ENCODE measurements around the gene POU3F1.
A peak's percentile ranks its signal among the peaks of the same experiment; 100 is the strongest.

Gene POU3F1

GRCh38 chr1:38000529-38001455, 45.8 kb downstream of the POU3F1 start:
- Histone ChIP-seq H3K36me3 (ENCODE audit: control insufficient read depth in 2 of 2, insufficient read depth in 1 of 2, low read length in 2 of 2) (peaks cover 0 to 34% of the 10 kb centered on the region in 2 experiments; a peak in 1 of 3 replicates), H3K27ac (ENCODE audit: extremely low read depth, low read depth, low read length) (peak overlapping the region; percentile 40; the same call in 1 of the 2 replicates), H3K9me3 (ENCODE audit: control insufficient read depth, insufficient read depth, low read depth, low read length) (no peaks in the 10 kb centered on the region), H3K4me1 (ENCODE audit: control insufficient read depth, insufficient read depth, low read length) (peaks cover 21% of the 10 kb centered on the region), H3K4me3 (ENCODE audit: low read depth, low read length) (no peak overlapping the region)
- TF ChIP-seq ZNF2 (tag by site-specific recombination; IDR thresholded peaks at IDR 0.05) (no peak), ZIC2 (tag by site-specific recombination; IDR thresholded peaks at IDR 0.05) (peak; percentile 41; the same call in 1 of the 2 replicates), ZNF600 (tag by site-specific recombination; IDR thresholded peaks at IDR 0.05) (0 out of 2 replicates have a peak, but pooled peaks have one; percentile 16), PRDM1 (tag by site-specific recombination; IDR thresholded peaks at IDR 0.05) (peak; percentile 71), KLF7 (tag by site-specific recombination; IDR thresholded peaks at IDR 0.05; ENCODE audit: borderline replicate concordance) (no peak), ZBTB6 (tag by site-specific recombination; IDR thresholded peaks at IDR 0.05) (no peak), IKZF3 (tag by site-specific recombination; IDR thresholded peaks at IDR 0.05) (no peak), PRDM10 (tag by site-specific recombination; IDR thresholded peaks at IDR 0.05) (peak; percentile 73), TRIM28 (IDR thresholded peaks at IDR 0.05; ENCODE audit: borderline replicate concordance, low read length) (no peak), ZNF664 (tag by site-specific recombination; IDR thresholded peaks at IDR 0.05) (no peak), HIC1 (tag by site-specific recombination; IDR thresholded peaks at IDR 0.05) (0 out of 2 replicates have a peak, but pooled peaks have one; percentile 34), GLIS1 (tag by site-specific recombination; IDR thresholded peaks at IDR 0.05) (peak; percentile 92), ATF2 (tag by site-specific recombination; IDR thresholded peaks at IDR 0.05; ENCODE audit: low read depth) (peak; percentile 66), ZNF155 (tag by site-specific recombination; IDR thresholded peaks at IDR 0.05) (no peak)
- ChIA-PET CTCF (interaction anchor here (0.6 to 2.2 kb wide), 6 partner anchors 8 to 1920 kb away, joined by 3 to 21 read pairs (median 5); partner anchors contain the start of gene SF3A3), POLR2A (interaction anchor here (0.5 to 6.3 kb wide), 5 partner anchors 9 to 996 kb away, joined by 3 to 44 read pairs (median 3); partner anchors contain the start of genes MTF1, SF3A3 and UTP11)

GRCh38 chr1:38000233-38000528, 46.4 kb downstream of the POU3F1 start:
- POLR2A ChIA-PET: interaction anchor here (0.5 to 6.3 kb wide), 5 partner anchors 9 to 996 kb away, joined by 3 to 44 read pairs (median 3); partner anchors contain the start of genes MTF1, SF3A3 and UTP11
- Histone ChIP-seq H3K9me3 (ENCODE audit: control insufficient read depth, insufficient read depth, low read depth, low read length) (no peaks in the 10 kb centered on the region), H3K36me3 (ENCODE audit: control insufficient read depth in 2 of 2, insufficient read depth in 1 of 2, low read length in 2 of 2) (peaks cover 0 to 38% of the 10 kb centered on the region in 2 experiments; a peak in 1 of 3 replicates), H3K4me3 (ENCODE audit: low read depth, low read length) (no peak overlapping the region; the same call in 1 of the 2 replicates), H3K27ac (ENCODE audit: extremely low read depth, low read depth, low read length) (peak overlapping the region; percentile 40), H3K4me1 (ENCODE audit: control insufficient read depth, insufficient read depth, low read length) (peaks cover 21% of the 10 kb centered on the region)
- TF ChIP-seq ZIC2 (tag by site-specific recombination; IDR thresholded peaks at IDR 0.05) (peak; percentile 37; the same call in 1 of the 2 replicates), ZNF449 (tag by site-specific recombination; IDR thresholded peaks at IDR 0.05) (no peak), ZSCAN23 (tag by site-specific recombination; IDR thresholded peaks at IDR 0.05) (no peak), WT1 (tag by site-specific recombination; IDR thresholded peaks at IDR 0.05) (no peak), GLIS1 (tag by site-specific recombination; IDR thresholded peaks at IDR 0.05) (peak; percentile 72), ZNF366 (tag by site-specific recombination; conservative IDR thresholded peaks at IDR 0.05) (0 out of 2 replicates have a peak, but pooled peaks have one; percentile 11)
- CTCF ChIA-PET: interaction anchor here (0.6 to 2.2 kb wide), 4 partner anchors 9 to 835 kb away, joined by 3 to 21 read pairs (median 4); partner anchors contain the start of gene SF3A3
